Putamen (tissue), 1 donor: ENCODE data around the gene ALPG.
"Not testable (repeated sequence)": the region's sequence is repeated elsewhere in the genome, so short reads cannot be mapped to it uniquely, and the experiment has no call there.

ENCODE experiments used
- DNase-seq: peaks from one replicate; pipeline ENCODE4 v3.0.0-alpha.2; 2016; ENCODE audit warnings: low spot score

The ALPG gene

GRCh38 chr2:232440220-232441018 lies 33.8 kb downstream of the ALPG start:
- peak; percentile 55 for DNase-seq

- no peak for DNase-seq
Observed at GRCh38 chr2:232441147-232441651, 34.6 kb downstream of the ALPG start.

GRCh38 chr2:232441922-232442321 lies 35.3 kb downstream of the ALPG start:
- DNase-seq = not testable (repeated sequence)

- not testable (repeated sequence) for DNase-seq
Observed at GRCh38 chr2:232442431-232442830, 35.8 kb downstream of the ALPG start.

- DNase-seq = not testable (repeated sequence)
Observed at GRCh38 chr2:232443047-232443446, 36.4 kb downstream of the ALPG start.

- not testable (repeated sequence) for DNase-seq
Observed at GRCh38 chr2:232443669-232444408, 37.2 kb downstream of the ALPG start.

GRCh38 chr2:232444409-232445148 lies 37.9 kb downstream of the ALPG start:
- DNase-seq = no peak

- not testable (repeated sequence) for DNase-seq
Observed at GRCh38 chr2:232445149-232445885, 38.7 kb downstream of the ALPG start.

GRCh38 chr2:232446266-232446777 lies 39.7 kb downstream of the ALPG start:
- not testable (repeated sequence) for DNase-seq

- no peak for DNase-seq
Observed at GRCh38 chr2:232447091-232447620, 40.5 kb downstream of the ALPG start.

- DNase-seq = peak; percentile 48
Observed at GRCh38 chr2:232447638-232448303, 41.1 kb downstream of the ALPG start.

GRCh38 chr2:232448304-232448690 lies 41.7 kb downstream of the ALPG start:
- DNase-seq = no peak

GRCh38 chr2:232449964-232450363 lies 43.3 kb downstream of the ALPG start:
- no peak for DNase-seq

GRCh38 chr2:232451645-232452044 lies 45.0 kb downstream of the ALPG start:
- DNase-seq = not testable (repeated sequence)

GRCh38 chr2:232454630-232455029 lies 48.0 kb downstream of the ALPG start:
- DNase-seq = no peak

GRCh38 chr2:232455426-232456255 lies 49.0 kb downstream of the ALPG start, which contains the start of gene ALPI:
Gene ALPI (plus strand): TSS chr2:232456153. CDS start chr2:232456200, 47 bp downstream.
- no peak for DNase-seq

- DNase-seq = no peak
Observed at GRCh38 chr2:232456296-232457120, 49.9 kb downstream of the ALPG start.
